Pons (tissue), 1 donor: ENCODE results near the gene ANKRD33.

Experiments used
- DNase-seq: peaks from one replicate; pipeline ENCODE4 v3.0.0-alpha.2; 2016; ENCODE audit warnings: low spot score

The ANKRD33 gene, protein sequence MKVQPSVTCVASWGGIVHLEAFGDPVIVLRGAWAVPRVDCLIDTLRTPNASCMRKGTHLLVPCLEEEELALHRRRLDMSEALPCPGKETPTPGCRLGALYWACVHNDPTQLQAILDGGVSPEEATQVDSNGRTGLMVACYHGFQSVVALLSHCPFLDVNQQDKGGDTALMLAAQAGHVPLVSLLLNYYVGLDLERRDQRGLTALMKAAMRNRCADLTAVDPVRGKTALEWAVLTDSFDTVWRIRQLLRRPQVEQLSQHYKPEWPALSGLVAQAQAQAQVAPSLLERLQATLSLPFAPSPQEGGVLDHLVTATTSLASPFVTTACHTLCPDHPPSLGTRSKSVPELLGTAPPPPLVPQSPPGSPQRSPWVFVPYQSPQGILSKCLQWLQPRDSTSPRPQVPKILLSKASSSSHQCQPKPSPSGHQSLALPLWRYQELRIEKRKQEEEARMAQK

DNA sequence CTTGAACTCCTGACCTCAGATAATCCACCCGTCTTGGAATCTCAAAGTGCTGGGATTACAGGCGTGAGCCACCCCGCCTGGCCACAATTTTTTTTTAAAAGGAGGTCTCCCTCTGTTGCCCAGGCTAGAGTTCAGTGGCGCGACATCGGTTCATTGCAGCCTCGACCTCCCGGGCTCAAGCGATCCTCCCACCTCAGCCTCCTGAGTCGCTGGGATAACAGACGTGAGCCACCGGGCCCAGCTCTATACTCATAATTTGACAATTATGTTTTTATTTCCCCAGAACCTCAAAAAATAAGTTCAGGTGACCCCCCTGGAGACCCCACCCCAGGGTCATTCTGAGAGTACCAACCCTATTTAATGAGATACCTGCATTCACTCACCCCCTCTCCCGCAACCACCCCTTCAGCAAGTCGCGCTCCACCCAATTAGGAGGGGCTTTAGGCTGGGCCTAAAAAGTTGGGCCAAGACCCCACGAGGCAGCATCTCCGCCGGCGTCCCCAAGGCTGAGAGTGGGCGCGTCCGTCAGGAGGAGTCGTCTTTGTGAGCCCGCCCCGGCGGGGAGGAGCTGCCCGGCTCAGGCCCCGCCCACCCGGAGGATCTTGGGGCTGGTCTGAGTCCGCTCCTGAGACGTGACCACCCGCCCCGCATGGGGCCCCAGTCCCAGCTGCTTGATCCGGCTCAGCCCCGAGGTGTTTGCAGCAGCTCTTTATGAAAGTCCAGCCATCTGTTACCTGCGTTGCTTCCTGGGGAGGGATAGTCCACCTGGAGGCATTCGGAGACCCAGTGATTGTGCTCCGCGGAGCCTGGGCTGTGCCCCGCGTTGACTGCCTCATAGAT is at the start of gene ANKRD33:
Gene ANKRD33 (plus strand): TSS at position 628 of the 840 bp plus-strand sequence. CDS start 84 bp downstream, at position 712.
- no peak for DNase-seq

DNA sequence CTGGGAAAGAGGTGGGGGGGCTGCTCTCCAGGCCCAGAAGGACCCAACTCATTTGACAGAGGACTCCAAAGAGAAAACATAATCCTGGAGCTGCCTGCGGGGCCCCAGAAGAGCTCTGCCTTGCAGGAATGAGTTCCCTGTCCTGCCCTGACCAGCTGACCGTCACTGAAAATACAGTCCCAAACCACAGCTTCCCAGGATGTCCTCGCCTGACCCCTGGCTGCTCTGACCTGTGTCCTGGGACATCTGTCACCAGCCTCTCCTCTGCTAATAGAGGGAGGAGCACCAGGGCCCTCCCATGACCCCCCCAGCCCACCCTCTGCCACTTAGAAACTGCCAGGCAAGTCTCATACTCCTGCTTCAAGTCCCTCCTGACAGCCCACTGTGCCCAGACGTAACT is 49.1 kb upstream of the ANKRD33 start:
- DNase-seq, result no peak

DNA sequence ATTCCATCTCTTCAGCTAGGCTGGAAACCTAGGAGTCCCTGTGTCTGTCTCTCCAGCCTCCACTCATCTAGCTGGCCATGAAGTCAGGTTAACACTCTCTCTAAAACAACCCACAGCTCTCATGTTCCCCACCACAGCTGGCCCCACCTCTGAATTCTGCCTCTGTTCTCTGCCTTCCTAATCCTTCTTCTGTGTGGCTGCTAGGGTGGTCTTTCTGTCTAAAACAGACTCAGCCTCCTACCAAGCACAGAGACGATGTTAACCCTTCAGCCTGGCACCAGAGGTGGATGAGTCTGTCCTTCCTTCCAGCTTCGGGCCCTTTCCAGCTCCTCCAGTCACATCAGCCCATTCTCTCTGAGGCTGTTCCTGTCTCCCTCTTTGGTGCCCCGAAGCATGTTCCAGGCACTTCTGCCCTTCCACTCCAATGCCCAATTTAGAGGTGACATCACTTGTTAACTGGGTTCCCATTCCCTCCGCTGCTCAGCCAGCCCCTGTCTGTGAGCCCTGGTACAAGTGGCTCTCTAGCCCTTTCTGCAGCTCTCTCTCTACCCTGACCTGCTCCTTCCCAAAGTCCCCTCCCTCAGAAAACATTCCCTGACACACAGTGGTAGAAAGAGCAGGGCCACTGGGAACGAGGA is 48.5 kb upstream of the ANKRD33 start:
- no peak for DNase-seq

DNA sequence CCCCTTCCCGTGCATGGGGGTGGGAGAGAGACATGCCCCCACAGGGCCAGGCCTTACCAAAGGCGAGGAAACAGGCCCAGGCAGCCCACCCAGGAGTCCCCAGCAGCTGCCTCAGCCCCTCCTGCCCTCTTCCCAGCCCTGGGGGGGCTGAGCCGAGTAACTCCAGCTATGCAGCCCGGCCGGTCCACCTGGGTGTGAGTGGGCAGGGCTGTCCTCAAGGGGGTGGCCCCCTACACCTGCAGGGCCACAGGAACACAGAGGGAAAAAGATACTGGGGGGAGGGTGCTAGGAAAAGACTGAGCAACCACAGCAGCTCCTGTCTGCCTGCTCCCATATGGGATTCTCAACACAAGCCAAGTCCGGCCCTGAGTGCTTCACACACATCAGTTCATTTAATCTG is 46.9 kb upstream of the ANKRD33 start:
- DNase-seq, result no peak

DNA sequence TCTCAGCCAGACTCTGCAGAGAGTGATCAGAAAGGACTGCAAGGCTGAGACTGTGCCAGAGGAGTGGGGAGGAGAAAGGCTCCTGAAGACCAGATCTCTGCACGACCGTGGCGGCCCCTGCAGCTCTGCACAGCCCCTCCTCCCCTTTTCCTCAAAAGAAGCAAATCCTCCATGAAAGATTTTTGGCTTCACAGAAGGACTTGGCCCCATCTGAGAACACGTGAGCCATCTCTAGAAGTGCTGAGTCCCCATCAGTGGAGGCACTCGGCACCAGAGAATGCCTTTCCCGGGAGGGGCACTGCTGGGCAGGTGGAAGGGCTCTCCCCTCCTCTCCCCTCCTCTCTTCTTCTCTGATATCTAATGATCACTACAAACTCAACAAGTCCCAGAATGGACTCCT is 46.2 kb upstream of the ANKRD33 start:
- DNase-seq, result no peak

DNA sequence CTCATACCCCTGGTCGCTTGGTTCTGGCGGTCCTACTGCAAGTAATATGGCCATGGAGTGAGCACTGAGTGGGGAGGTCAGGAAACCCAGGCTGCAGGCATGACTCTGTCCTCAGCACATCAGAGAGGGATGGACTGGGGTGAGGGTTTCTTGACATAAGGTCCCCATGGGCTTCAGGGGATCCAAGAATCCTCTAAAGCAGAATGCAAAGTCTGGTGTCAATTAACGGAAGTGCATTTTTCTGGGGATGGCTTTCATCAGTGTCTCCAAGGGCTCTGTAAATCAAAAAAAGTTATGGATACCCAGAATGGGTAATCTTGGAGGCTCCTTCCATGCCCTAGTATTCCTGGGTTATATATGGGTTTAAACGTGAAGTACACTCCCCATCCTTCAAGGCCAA is 43.0 kb upstream of the ANKRD33 start:
- DNase-seq, result no peak

DNA sequence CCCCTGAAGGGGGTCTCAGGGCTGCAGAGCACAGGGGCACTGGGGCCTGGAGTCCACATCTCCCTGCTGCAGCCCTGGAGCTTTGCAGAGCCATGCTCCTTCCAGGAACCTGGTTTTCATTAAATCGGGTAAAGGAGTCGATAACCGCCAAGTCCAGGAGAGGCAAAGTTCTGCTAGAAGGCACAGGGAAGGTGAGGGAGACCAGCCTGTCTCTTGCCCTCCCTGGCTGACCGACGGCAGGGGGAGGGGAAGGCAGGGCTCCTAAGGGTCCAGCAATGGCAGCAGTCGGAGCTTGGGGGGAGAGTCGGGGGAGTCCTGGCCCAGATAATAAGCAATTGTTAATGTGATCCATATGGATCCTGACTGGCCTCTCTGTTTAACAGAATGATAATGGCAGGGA is 42.4 kb upstream of the ANKRD33 start:
- DNase-seq, result no peak

DNA sequence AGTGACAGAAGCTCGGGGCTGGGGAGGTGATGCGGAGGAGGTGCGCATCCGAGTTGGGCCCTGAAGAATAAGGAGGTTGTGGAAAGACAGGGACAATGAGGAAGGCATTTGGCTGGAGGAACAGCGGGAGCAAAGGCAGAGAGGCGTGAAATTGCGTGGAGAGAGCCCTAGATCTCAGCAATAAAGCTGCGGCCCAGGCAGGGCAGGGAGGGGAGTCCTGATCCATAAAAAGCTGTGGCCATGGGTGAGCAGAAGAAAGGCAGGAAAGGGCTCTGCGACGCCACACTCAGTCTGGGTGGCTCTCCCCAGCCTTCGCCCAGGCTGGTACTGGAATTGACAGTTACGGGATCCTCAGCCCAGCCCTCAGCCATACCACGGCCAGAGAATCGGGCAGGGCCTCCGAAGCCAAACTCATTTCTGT is 41.6 kb upstream of the ANKRD33 start:
- DNase-seq, result no peak

DNA sequence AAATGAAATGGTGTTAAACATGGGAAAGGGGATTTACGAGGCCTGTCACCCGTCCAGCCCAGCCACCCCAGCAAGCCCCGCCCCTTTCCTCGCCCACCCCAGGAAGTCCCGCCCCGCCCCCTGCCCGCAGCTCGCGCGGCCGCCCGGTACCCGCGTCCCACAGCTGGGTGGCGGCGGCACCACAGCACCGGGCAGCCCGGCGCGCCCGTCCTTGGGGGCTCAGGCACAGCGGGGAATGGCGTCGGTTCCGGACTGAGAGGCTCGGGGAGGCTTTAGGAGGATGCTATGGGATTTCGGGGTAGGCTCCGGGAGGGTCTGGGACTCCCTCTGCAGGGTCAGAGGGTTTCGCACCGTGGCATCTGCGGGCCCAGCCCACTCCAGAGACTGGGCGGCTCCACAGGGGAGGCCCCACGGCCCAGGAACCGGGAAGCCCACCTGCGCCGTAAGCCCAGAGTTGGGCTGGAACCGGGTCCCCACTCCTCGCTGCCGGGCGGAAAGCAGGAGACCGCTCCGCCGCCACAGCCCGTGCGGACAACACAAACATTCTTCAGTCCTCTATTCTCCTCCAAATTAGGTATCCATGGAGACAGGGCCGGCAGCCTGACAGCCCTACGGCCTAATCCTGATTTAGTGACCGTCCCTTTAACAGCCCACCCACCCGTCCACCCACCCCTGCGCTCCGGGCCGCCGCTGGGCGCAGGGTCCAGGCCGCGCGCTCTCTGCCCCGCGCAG is 40.8 kb upstream of the ANKRD33 start:
- no peak for DNase-seq

DNA sequence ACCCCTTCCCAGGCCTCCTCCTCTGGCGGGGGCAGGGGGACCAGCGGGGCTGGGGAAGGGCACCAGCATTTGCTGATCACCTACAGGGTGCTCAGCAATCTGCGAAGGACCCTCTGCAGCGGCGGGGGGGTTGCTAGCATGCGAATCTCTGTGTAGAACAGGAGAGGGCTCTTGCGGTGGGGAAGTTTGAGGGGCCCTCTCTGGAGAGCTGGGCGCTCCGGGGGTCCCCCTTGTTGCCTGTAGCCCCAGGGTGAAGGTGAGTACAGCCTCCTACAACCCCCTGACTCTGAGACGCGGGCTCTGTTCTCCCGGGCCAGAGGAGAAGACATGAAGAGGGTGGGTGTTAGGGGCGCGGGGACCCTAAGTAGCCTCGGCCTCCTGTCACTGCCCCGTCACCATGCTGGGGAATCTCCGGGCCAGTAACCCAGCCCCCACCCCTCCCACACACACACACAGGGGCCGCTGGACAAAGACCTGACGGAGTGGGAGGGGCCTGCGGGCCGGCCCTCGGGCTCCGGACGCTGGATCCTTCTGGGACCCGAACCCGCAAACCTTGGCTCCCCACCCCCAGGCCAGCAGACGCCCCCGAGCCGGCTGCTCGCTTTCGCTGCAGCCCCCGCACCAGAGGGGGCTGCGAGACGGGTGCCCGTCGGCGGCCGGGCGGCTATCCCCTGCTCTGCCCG is 40.1 kb upstream of the ANKRD33 start:
- DNase-seq, result no peak

DNA sequence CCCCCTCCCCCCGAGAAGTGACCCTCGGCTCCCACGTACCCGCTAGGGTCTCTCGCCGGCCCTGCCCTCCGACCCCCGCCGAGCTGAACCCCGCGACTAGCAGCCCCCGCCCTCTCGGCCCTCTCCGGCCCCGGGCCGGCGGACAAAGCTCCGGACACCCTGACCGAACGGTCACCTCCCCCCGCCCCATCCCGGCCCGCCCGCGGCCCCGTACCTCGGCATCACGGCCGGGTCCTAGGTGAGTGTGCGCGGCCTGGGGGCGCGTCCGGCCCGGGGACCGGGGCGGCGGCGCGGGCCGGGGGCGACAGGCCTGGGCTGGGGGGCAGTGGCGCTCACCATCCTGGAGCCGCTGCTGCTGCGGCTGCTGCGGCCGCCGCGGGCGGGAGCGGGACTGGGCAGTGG is 39.6 kb upstream of the ANKRD33 start, which contains the start of gene FIGNL2:
Gene FIGNL2 (minus strand): TSS at position 393 of the 402 bp plus-strand sequence. CDS start 26,305 bp downstream, outside the sequence.
- no peak for DNase-seq

DNA sequence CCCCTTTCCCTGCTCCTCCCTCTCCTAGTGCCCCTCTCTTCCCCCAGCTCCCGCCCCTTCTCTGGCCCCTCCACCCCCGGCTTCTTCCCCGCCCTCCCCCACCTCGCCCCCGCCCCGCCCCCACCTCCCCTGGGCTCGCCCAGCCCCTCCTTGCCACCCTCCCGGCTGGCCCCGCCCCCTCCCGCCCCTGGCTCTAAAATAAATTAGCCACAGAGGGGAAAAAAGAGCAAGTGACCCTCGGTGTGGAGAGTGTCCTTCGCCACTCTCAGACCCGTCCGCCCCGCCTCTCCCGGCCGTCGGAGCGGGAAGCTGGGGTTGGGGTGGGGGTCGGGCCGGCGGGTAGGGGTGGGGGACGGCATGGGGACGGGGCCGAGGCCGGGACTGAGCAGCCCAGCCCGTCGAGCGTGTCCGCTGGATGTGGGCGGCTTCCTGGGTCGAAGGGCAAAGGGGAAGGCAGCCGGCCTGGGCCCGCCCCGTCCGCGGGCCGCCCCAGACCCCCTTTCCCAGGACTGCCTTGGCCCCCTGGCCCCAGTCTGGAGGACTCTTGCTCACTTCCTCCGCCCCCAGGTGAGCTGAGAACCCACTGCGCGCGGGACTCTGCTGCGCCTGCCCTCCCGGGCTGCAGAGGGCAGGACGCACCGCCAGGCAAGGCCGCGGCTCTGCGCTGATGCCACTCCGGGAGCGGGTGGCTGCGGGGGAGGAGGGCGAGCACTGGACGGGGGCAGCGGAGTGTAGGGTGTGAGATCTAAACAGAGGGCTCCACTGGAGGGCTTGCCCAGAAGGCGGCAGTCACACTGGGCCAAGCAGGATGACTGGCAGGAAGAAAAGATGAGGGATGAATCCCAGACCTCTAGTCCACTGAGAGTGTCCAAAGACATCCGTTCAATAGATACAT is 38.8 kb upstream of the ANKRD33 start:
- DNase-seq, result no peak

DNA sequence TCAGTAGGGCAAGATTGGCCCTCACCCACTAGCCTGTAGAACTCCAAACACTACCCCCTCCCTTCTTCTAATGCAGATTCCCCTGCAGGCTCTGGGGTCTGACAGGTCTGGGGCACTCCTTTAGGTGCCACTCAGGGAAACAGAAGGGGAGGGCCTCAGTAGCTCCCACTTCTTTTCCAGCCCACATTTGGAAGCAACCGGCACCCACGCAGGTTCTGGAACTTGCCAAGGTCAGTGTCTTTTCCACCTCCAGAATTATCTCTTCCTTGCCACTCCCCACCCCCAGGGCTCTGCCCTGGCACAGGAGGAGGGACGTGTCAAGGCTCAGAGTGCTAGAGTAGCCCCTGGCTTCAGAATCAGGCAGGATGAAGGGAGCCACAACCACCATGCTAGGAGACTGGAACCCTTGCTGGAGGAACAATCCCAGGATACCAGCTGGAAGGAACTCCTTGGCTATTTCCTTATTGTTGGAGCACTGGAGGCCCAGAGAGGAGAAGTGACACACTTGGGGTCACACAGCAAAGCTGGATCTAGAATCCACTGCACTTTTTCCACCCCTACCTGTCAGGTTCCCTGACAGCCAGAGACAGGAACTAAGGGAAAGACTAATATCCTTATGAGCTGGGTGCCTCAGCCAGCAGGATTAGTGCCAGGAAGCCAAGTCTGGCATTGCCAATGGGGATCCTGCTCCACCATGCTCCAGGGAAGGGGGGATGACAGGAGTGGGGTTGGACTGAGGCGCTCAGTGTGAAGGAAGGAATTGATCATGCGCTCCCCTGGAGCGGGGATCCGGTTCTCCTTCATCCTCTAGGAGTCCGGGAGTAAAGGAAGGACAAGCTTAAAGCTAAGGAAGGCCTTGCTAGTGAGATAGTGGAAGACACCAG is 37.6 kb upstream of the ANKRD33 start:
- no peak for DNase-seq

DNA sequence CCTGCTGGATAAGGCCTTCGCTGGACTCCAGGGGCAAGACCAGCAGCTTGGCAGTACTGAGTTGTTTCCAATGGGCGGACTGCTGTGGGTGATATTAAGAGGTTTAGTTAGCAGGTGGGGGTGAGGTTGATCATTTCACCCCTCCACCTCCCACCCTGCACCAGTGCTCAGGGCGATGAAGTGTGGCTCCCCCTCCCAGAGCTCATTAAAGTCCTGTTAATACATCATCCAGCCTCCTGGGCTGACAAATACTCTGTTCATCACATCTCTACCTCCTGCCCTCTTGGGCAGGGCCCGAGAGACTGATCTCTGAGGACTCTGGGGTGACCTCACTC is 37.0 kb upstream of the ANKRD33 start:
- no peak for DNase-seq

DNA sequence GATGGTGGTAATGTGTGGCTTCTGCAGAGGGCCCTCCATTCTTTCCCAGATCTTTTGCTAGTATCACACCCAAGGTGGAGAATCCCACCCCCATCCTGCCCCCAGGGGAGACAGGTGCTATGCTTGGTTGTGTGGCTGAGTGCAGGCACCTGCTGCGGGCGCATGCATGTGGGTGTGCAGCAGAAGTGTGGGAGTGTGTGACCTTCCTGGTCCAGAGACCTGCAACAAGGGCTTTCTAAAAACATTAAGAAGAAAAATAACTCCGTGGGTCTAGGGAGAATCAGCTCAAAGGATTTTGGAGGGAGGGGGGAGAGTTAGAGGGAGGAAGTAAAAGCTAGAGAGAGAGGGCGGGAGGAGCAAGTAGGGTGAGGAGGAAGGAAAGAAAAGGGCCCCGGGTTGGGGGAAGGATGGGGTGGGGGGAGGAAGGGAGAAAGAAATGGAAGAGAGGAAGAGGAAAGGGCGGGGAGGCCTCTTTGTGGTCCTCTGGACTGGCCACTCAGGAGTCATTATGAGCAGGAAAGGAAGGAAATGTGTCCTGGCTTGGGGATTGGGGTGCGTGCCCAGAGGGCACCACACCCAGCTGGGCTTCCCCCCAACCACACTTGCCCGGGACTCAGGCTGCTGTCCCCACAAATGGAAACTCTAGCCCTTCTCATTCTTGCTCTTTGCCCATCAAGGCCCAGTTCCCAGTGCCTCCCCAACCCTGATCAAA is 36.3 kb upstream of the ANKRD33 start:
- DNase-seq, result no peak

DNA sequence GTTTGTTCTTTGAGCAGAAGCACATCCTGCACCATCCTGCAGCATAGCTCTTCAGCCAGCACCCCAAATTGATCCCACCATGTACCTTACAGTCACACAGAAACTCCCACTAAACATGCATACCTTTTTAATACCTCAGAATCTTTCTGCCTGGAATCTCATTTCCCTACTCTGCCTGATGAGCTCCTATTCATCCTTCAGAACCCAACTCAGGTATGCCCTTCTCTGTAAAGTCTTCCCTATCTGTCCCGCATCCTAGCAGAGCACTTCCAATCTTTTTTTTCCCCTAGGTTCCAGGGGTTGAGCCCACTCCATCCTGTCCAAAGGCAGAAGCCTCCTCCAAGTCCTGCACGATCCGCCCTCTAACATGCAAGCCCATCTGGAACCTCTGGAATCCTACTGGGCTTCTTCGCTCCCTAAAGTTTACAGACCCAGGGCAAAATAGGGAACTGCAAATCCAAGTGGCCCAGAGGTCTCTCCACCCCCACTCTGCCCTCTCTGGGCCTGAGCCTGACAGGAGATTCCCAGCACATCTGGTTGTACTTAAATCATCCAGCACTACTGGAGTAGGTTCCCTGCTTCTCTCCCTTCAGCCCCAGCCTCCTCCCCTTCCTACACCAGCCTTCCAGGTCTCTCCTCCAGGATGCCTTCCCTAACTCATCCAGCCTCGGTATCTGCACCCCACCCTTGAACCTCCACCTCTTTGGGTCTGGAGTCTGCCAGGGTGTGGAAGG is 35.3 kb upstream of the ANKRD33 start:
- DNase-seq, result no peak

DNA sequence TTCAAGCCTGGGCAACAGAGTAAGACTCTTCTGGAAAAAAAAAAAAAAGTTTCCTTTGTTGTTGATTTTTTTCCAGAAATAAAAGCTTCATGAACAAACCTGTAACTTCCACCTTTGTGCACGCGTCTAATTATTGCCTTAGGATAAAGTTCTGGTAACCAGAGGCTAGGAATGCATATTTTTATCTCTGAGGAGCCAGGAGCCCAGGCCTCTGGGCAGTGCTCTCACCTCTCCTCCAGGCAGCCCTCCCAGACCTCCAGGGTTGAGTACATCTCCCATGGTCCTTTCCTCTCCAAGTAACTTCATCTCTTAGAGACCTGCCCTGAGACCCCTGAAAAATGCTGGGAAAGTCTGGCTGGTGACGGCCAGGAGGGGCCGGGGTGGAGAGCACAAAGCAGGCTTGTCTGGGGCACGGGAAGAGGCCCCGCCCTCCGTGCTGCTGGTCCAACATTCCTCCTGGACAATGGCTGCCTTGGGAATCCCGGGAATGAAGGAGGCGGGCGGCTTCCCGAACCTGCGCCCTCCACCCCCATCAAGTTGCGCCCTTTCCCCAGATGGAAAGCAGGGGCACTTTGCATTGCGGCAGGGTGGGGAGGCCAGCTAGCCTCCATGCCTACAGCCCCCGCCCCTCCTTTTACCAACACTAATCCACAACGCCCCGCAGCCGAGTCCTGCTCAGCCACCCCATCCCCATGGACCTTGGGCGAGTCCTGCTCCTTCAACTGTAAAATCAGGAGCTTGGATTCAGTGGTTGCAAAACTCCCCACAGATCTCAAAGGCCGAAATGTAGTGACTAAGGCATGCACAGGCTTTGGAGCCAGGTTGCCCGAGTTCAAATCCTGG is 32.1 kb upstream of the ANKRD33 start:
- DNase-seq, result no peak
